Left renal pelvis (tissue), 4 donors: ENCODE results near the gene ADCY1. TPM values are rescaled to one million over a fixed set of nuclear protein-coding genes. Genes with fewer than 3 reads are reported as not detected.

Source experiments
- DNase-seq, 4 donors: peaks; one replicate each; pipeline ENCODE4 v3.0.0-alpha.2; 2013; ENCODE audit warnings: low read depth in 4 of 4, low spot score in 3 of 4
- polyA plus RNA-seq, 4 donors: library from polyadenylated mRNA; unstranded; fragments of 120-200 nt; gene quantifications; one replicate each; pipeline ENCODE4 v1.2.1, GENCODE V29; 2013; ENCODE audit not compliant: insufficient read length in 4 of 4

ADCY1 gene
- polyA plus RNA-seq, 4 donors, result 2.8 to 5.5 (median 3.4) TPM

- DNase-seq, result no peak
Measured at GRCh38 chr7:45623157-45623556, 49.0 kb downstream of the ADCY1 start.

GRCh38 chr7:45623740-45624391 is 49.7 kb downstream of the ADCY1 start:
- DNase-seq, result no peak

- no peak for DNase-seq
Measured at GRCh38 chr7:45624392-45624760, 50.2 kb downstream of the ADCY1 start.

- DNase-seq, result no peak
Measured at GRCh38 chr7:45625067-45625466, 50.9 kb downstream of the ADCY1 start.

GRCh38 chr7:45625714-45626440 is 51.7 kb downstream of the ADCY1 start:
- no peak for DNase-seq

GRCh38 chr7:45626441-45627430 is 52.6 kb downstream of the ADCY1 start:
- no peak for DNase-seq

GRCh38 chr7:45627691-45628456 is 53.7 kb downstream of the ADCY1 start:
- no peak for DNase-seq

GRCh38 chr7:45631569-45631968 is 57.4 kb downstream of the ADCY1 start:
- no peak for DNase-seq

GRCh38 chr7:45636733-45637132 is 62.6 kb downstream of the ADCY1 start:
- no peak for DNase-seq

GRCh38 chr7:45638916-45639315 is 64.7 kb downstream of the ADCY1 start:
- DNase-seq, result no peak

GRCh38 chr7:45642044-45642443 is 67.9 kb downstream of the ADCY1 start:
- DNase-seq, result no peak

- DNase-seq, result no peak
Measured at GRCh38 chr7:45643630-45644029, 69.5 kb downstream of the ADCY1 start.

- no peak for DNase-seq
Measured at GRCh38 chr7:45644237-45644636, 70.1 kb downstream of the ADCY1 start.

GRCh38 chr7:45645141-45645969 is 71.2 kb downstream of the ADCY1 start:
- DNase-seq, result no peak

- DNase-seq, result no peak
Measured at GRCh38 chr7:45646207-45646821, 72.1 kb downstream of the ADCY1 start.

GRCh38 chr7:45646996-45647825 is 73.0 kb downstream of the ADCY1 start:
- DNase-seq, result no peak

- DNase-seq, result no peak
Measured at GRCh38 chr7:45647967-45648670, 74.0 kb downstream of the ADCY1 start.

- DNase-seq, result no peak
Measured at GRCh38 chr7:45648671-45648995, 74.5 kb downstream of the ADCY1 start.
